HCT116 (cell line): ENCODE data around the gene FCMR. TPM values are rescaled to one million over a fixed set of nuclear protein-coding genes. Genes with fewer than 3 reads are reported as not detected.

Experiments used
- ATAC-seq: fragments of 200-7000 bp; cut with Tn5 transposase; 2 replicates; pipeline ENCODE4 v1.9.1; 2020; ENCODE audit warnings: mild to moderate bottlenecking, moderate library complexity
- BruUV-seq: library from RNA; stranded (reverse); fragments of 400-500 nt; replicated peaks from 2 replicates; lab custom pipeline; 2021; lab: Mats Ljungman, UMichigan
- CTCF ChIA-PET: fragments of 300-600 bp; sonication (Branson Sonifier 250); formaldehyde crosslinking; loops from one replicate; lab custom pipeline; 2021; ENCODE audit warnings: antibody characterized with exemption; lab: Charles Lee
- POLR2A ChIA-PET: fragments of 300-600, 350-600 bp; sonication (Branson Sonifier 250); formaldehyde crosslinking; loops from one replicate; lab custom pipeline; 2021; ENCODE audit warnings: antibody characterized with exemption; lab: Charles Lee
- RAD21 ChIA-PET, 2 experiments: fragments of 300-600 bp; sonication (Branson Sonifier 250); formaldehyde crosslinking; loops; one replicate each; lab custom pipeline; 2023; ENCODE audit warnings: low total read pairs in 2 of 2; ENCODE audit not compliant: uncharacterized antibody in 2 of 2, unreplicated experiment in 2 of 2, low non-redundant PET in 1 of 2; lab: Charles Lee
- DNase-seq: peaks from one replicate; pipeline ENCODE4 v3.0.0-alpha.2; 2010; ENCODE audit warnings: low read depth, low spot score
- H2AFZ ChIP-seq: fragments of 200-600 bp; shearing (Covaris generic), sonication (generic); 2 replicates; pipeline ENCODE4 v1.6.1; 2017; ENCODE audit warnings: low read depth, mixed run types, mixed read lengths, antibody characterized with exemption, low read length; ENCODE audit not compliant: poor library complexity, severe bottlenecking
- H3K27ac ChIP-seq: 2 replicates; pipeline ENCODE4 v1.5.1; 2012; ENCODE audit warnings: low read depth, low read length
- H3K27me3 ChIP-seq: fragments of 200-600 bp; sonication (generic); 2 replicates; pipeline ENCODE4 v1.6.1; 2016; ENCODE audit warnings: mixed run types, low read length, mixed read lengths; ENCODE audit not compliant: insufficient read depth
- H3K36me3 ChIP-seq, 2 experiments: fragments of 200-500 bp in 1 of 2; fragments of 200-600 bp in 1 of 2; sonication (Bioruptor generic) in 1 of 2; sonication (generic) in 1 of 2; 2 replicates each; pipeline versions ENCODE4 v1.5.1 to v1.6.1; 2014 to 2016; ENCODE audit warnings: low read length in 2 of 2, inconsistent platforms in 1 of 2, mixed read lengths in 1 of 2, mixed run types in 1 of 2; ENCODE audit not compliant: insufficient read depth in 2 of 2, control insufficient read depth in 1 of 2
- H3K4me1 ChIP-seq, 2 experiments: fragments of 200-600 bp in 1 of 2; sonication (generic) in 1 of 2; 2 replicates each; pipeline versions ENCODE4 v1.5.1 to v1.6.1; 2012 to 2017; ENCODE audit warnings: low read length in 2 of 2, inconsistent platforms in 1 of 2, mild to moderate bottlenecking in 1 of 2, mixed read lengths in 1 of 2, mixed run types in 1 of 2, moderate library complexity in 1 of 2; ENCODE audit not compliant: insufficient read depth in 2 of 2, control insufficient read depth in 1 of 2
- H3K4me2 ChIP-seq: fragments of 200-600 bp; sonication (generic); 2 replicates; pipeline ENCODE4 v1.6.1; 2017; ENCODE audit warnings: mixed run types, low read length, mixed read lengths
- H3K4me3 ChIP-seq, 2 experiments: fragments of 200-600 bp in 1 of 2; sonication (generic) in 1 of 2; replicated peaks in 1 of 2; 2 replicates each; pipeline ENCODE4 v1.5.1; 2011 to 2016; ENCODE audit warnings: low read length in 2 of 2, control low read depth in 1 of 2, low read depth in 1 of 2, mild to moderate bottlenecking in 1 of 2, mixed read lengths in 1 of 2, mixed run types in 1 of 2
- H3K79me2 ChIP-seq: fragments of 200-600 bp; sonication (generic); 2 replicates; pipeline ENCODE4 v1.6.1; 2017; ENCODE audit warnings: mild to moderate bottlenecking, mixed run types, low read length, moderate library complexity, mixed read lengths; ENCODE audit not compliant: insufficient read depth
- H3K9ac ChIP-seq: fragments of 200-600 bp; sonication (generic); 2 replicates; pipeline ENCODE4 v1.6.1; 2016; ENCODE audit warnings: low read length, mixed read lengths
- H3K9me2 ChIP-seq: fragments of 200-600 bp; sonication (generic), shearing (Covaris generic); 2 replicates; pipeline ENCODE4 v1.6.1; 2017; ENCODE audit warnings: mixed run types, mild to moderate bottlenecking, moderate library complexity; ENCODE audit not compliant: insufficient read depth
- H3K9me3 ChIP-seq, 2 experiments: fragments of 200-500 bp in 1 of 2; fragments of 200-600 bp in 1 of 2; sonication (Bioruptor generic) in 1 of 2; sonication (generic) in 1 of 2; 2 replicates each; pipeline ENCODE4 v1.6.1; 2014 to 2017; ENCODE audit warnings: low read length in 2 of 2, mixed read lengths in 2 of 2, inconsistent platforms in 1 of 2, low read depth in 1 of 2, mild to moderate bottlenecking in 1 of 2, mixed run types in 1 of 2, moderate library complexity in 1 of 2; ENCODE audit not compliant: control insufficient read depth in 1 of 2, insufficient read depth in 1 of 2
- H4K20me1 ChIP-seq: fragments of 200-600 bp; sonication (generic), shearing (Covaris generic); 2 replicates; pipeline ENCODE4 v1.6.1; 2017; ENCODE audit warnings: mixed run types, mild to moderate bottlenecking, moderate library complexity; ENCODE audit not compliant: insufficient read depth
- ATF3 ChIP-seq: IDR thresholded peaks from 2 replicates; pipeline ENCODE4 v1.6.1; 2012
- CBX3 ChIP-seq: IDR thresholded peaks from 2 replicates; pipeline ENCODE4 v1.6.1; 2012; ENCODE audit warnings: low read depth
- CEBPB ChIP-seq: IDR thresholded peaks from 2 replicates; pipeline ENCODE4 v1.6.1; 2012; ENCODE audit warnings: low read depth
- CTCF ChIP-seq, 3 experiments: fragments of 200-600 bp in 1 of 3; sonication (generic) in 1 of 3; IDR thresholded peaks in 2 of 3; conservative IDR thresholded peaks in 1 of 3; 2 replicates each; pipeline ENCODE4 v1.5.1; 2012 to 2017; ENCODE audit warnings: low read depth in 2 of 3, low read length in 2 of 3, antibody characterized with exemption in 1 of 3, borderline replicate concordance in 1 of 3, control low read depth in 1 of 3, mild to moderate bottlenecking in 1 of 3, mixed read lengths in 1 of 3, mixed run types in 1 of 3, moderate library complexity in 1 of 3; ENCODE audit not compliant: insufficient read depth in 1 of 3
- ELF1 ChIP-seq: IDR thresholded peaks from 2 replicates; pipeline ENCODE4 v1.6.1; 2012; ENCODE audit warnings: low read depth, borderline replicate concordance
- EZH2phosphoT487 ChIP-seq: fragments of 200-600 bp; IDR thresholded peaks from 2 replicates; pipeline ENCODE4 v1.6.1; 2018; ENCODE audit warnings: antibody characterized with exemption, borderline replicate concordance
- FOSL1 ChIP-seq: IDR thresholded peaks from 2 replicates; pipeline ENCODE4 v1.6.1; 2012; ENCODE audit warnings: low read depth
- JUND ChIP-seq: IDR thresholded peaks from 2 replicates; pipeline ENCODE4 v1.6.1; 2012
- MAX ChIP-seq: IDR thresholded peaks from 2 replicates; pipeline ENCODE4 v1.6.1; 2012
- POLR2A ChIP-seq: IDR thresholded peaks from 2 replicates; pipeline ENCODE4 v1.7.0; 2011; ENCODE audit warnings: borderline replicate concordance; ENCODE audit not compliant: insufficient read depth, insufficient read length; ENCODE audit errors: extremely low read depth
- POLR2AphosphoS5 ChIP-seq: IDR thresholded peaks from 2 replicates; pipeline ENCODE4 v1.6.1; 2011; ENCODE audit warnings: mild to moderate bottlenecking, low read depth, low read length, moderate library complexity
- RAD21 ChIP-seq: IDR thresholded peaks from 2 replicates; pipeline ENCODE4 v1.6.1; 2012; ENCODE audit warnings: low read depth, mild to moderate bottlenecking
- REST ChIP-seq: IDR thresholded peaks from 2 replicates; pipeline ENCODE4 v1.6.1; 2012; ENCODE audit warnings: low read depth
- SIN3A ChIP-seq: IDR thresholded peaks from 2 replicates; pipeline ENCODE4 v1.6.1; 2012; ENCODE audit warnings: low read depth
- SP1 ChIP-seq: IDR thresholded peaks from 2 replicates; pipeline ENCODE4 v1.6.1; 2012; ENCODE audit warnings: low read depth
- SRF ChIP-seq: IDR thresholded peaks from 2 replicates; pipeline ENCODE4 v1.6.1; 2012; ENCODE audit warnings: low read depth
- TCF7L2 ChIP-seq: IDR thresholded peaks from 2 replicates; pipeline ENCODE4 v1.7.0; 2011; ENCODE audit warnings: borderline replicate concordance, inconsistent platforms; ENCODE audit not compliant: insufficient read depth, insufficient read length; ENCODE audit errors: extremely low read depth
- YY1 ChIP-seq: IDR thresholded peaks from 2 replicates; pipeline ENCODE4 v1.6.1; 2011; ENCODE audit warnings: low read length, low read depth, moderate library complexity, mild to moderate bottlenecking; ENCODE audit not compliant: insufficient replicate concordance; ENCODE audit errors: extremely low read depth
- ZBTB33 ChIP-seq: IDR thresholded peaks from 2 replicates; pipeline ENCODE4 v1.6.1; 2011; ENCODE audit warnings: mild to moderate bottlenecking, low read length, moderate library complexity; ENCODE audit not compliant: insufficient replicate concordance; ENCODE audit errors: extremely low read depth
- ZNF274 ChIP-seq: fragments of 200-500 bp; sonication (Bioruptor generic); IDR thresholded peaks from 2 replicates; pipeline ENCODE4 v1.6.1; 2014; ENCODE audit warnings: mild to moderate bottlenecking, low read depth, low read length, inconsistent platforms
- intact Hi-C: fragments of 100-400 bp; cut with micrococcal nuclease; formaldehyde crosslinking; loops from 2 replicates; pipeline ENCODE4 v1.10.0; 2022
- total RNA-seq: library from RNA; stranded (reverse); gene quantifications from one replicate; pipeline ENCODE4 v1.2.1, GENCODE V29; 2021; ENCODE audit not compliant: unreplicated experiment

Gene FCMR
- total RNA-seq, 1 experiment from 2014 or later: 0.61 TPM

- Histone ChIP-seq H3K79me2 (no peaks in the 10 kb centered on the region), H3K4me3 (no peak overlapping the region), H3K9ac (no peak overlapping the region), H3K9me3 (no peaks in the 10 kb centered on the region), H3K27ac (no peak overlapping the region), H3K9me2 (no peaks in the 10 kb centered on the region), H4K20me1 (no peaks in the 10 kb centered on the region), H3K27me3 (no peaks in the 10 kb centered on the region), H3K4me1 (no peaks in the 10 kb centered on the region), H3K36me3 (no peaks in the 10 kb centered on the region), H3K4me2 (no peak overlapping the region), H2AFZ (no peak overlapping the region)
- DNase-seq (no peak), ATAC-seq (no peak)
- TF ChIP-seq CEBPB (no peak), SIN3A (no peak), EZH2phosphoT487 (no peak), MAX (no peak), SP1 (no peak), TCF7L2 (no peak), RAD21 (no peak), SRF (no peak), CTCF (IDR thresholded peaks at IDR 0.05 in 2 of 3, conservative IDR thresholded peaks at IDR 0.05 in 1 of 3; ENCODE audit: borderline replicate concordance in 1 of 3, insufficient read depth in 1 of 3, low read depth in 2 of 3, low read length in 2 of 3) (no peak), POLR2A (no peak), ELF1 (no peak), POLR2AphosphoS5 (no peak), YY1 (no peak), JUND (no peak), CBX3 (no peak), FOSL1 (no peak), ATF3 (no peak), ZBTB33 (no peak), REST (no peak), ZNF274 (no peak)
- no TSS peak for BruUV-seq
- CTCF ChIA-PET: no interaction called here
- POLR2A ChIA-PET: no interaction called here
- RAD21 ChIA-PET: no interaction called here
- intact Hi-C loops: no loop called here
These were observed 39.9 kb upstream of the FCMR start for GRCh38 chr1:206961668-206962067.
